DMS53 treated with DMSO at 0.1 percent for 48 hours (cell line): Measurements from ENCODE around the gene RS1.
A peak's percentile ranks its signal among the peaks of the same experiment; 100 is the strongest.

Experiments used
- DNase-seq: peaks from one replicate; lab custom pipeline; 2025; ENCODE audit not compliant: unreplicated experiment; lab: John Stamatoyannopoulos, UW

The RS1 gene

GRCh38 chrX:18668071-18668835 lies 3.7 kb downstream of the RS1 start:
- DNase-seq = no peak

DNA sequence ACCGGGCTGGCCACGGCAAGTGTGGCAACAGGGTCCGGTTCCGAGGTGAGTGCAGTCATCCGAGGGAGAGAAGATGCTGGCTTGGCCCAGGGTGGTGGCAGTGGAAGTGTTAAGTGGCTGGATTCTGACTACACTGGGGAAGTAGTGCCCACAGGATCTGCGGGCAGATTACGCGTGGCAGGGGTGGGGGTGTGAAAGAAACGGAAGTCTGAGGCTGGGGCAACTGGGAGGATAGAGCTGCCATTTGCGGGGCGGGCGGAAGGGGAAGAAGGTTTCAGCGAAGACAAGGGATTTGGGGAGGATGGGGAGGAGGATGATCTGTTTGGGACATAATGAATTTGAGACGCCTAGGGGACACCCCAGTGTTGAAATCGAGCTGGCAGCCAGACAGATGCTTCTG lies 5.3 kb downstream of the RS1 start:
- DNase-seq = no peak

- DNase-seq = no peak
Measured at GRCh38 chrX:18664947-18665346, 7.0 kb downstream of the RS1 start.

DNA sequence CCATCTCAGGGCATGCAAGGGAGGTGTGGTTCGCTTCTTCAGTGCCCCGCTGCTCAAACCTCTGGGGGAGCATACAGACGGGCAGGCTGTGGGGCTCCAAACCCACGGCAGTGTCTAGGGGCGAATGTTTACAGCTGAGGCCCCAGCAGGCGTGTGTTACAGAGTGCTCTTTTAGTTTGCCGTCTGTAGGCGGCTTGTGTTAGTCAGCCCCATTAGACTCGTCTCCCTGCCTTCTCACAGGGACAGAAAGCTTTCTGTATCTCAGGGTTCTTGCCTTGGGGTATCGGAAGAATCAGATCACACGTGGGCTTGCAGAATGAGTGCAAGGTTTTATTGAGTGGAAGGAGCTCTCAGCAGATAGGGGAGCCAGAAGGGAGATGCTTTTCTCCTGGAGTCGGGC lies 10.6 kb downstream of the RS1 start:
- DNase-seq = no peak

- no peak for DNase-seq
Measured at GRCh38 chrX:18654875-18655836, 16.8 kb downstream of the RS1 start.

DNA sequence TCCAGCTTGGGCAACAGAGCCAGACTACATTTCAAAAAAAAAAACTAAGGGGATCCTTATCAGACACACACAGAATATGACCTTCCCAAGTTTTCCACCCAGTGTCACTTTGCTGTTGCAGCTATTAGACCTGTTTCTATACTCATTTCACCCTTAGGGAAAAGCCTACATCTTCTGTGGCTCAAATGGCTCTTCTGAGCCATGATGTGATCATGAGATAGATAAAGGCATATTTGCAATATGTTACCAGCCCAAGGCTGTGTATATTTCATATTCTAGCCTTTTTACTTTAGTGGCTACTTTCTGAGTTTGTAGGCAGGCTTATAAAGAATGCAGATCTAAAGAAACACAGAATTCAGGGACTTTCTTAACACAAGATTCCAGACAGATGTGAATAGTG lies 19.3 kb downstream of the RS1 start:
- DNase-seq = no peak

GRCh38 chrX:18650662-18651061 lies 21.2 kb downstream of the RS1 start:
- DNase-seq = no peak

DNA sequence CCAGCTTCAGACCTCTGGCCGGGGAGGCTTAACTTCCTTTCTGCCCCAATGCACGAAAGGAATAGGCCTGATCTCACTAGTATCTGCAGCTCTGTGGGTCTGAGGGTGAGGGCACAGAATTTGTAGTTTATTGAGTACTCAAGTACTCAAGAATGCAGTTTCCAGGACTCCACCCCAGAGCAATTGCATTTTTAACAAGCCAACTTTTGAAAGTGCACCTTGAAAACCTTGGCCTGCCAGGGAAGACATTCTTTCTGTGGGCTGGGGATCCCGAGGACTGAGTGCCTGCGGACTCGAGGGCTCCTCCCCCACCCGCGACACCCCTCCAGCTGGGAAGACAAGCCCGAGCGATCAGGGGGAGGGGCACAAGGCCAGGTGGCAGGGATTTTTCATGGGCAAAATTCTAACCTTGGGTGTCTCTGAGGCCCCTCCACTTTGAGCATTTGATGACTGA lies 22.4 kb downstream of the RS1 start:
- no peak for DNase-seq

DNA sequence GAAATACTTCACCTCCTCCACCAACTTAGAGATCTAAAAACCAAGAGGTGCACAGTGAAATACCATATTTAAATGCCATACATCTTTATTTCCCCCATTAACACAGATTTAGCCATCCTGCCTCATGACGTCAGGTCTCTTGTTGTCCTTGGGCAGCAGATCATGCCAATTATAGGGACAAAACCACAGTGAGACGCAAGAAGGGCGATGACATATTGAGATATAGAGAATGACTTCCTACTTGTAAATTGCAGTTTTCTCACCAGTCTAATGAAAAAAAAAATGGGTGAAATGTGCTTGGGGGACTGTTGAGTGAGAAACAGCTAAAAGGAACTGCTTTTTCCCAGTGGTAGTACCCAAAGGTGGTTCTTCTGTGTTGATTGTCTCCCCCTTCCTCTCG lies 24.3 kb downstream of the RS1 start:
- no peak for DNase-seq

GRCh38 chrX:18643853-18644252 lies 28.1 kb downstream of the RS1 start:
- no peak for DNase-seq

GRCh38 chrX:18643243-18643642 lies 28.7 kb downstream of the RS1 start:
- DNase-seq = no peak

- no peak for DNase-seq
Measured at GRCh38 chrX:18640686-18641085, 31.2 kb downstream of the RS1 start.

DNA sequence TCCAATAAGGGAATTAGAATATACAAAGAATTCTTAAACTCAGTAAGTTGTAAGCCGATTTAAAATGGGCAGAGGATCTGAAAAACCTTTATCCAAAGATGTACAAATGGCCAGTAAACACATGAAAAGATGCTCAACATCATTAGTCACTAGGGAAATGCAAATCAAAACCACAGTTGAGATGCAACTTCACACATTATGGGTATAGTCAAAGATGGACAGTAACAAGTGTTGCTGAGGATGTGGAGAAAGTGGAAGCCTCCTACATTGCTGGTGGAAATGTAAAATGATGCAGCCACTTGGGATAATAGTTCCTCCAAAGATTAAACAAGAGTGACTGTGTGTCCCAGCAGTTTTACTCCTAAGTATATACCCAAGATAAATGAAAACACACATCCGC lies 32.6 kb downstream of the RS1 start:
- DNase-seq = no peak

- DNase-seq = no peak
Measured at GRCh38 chrX:18638398-18638797, 33.5 kb downstream of the RS1 start.

- no peak for DNase-seq
Measured at GRCh38 chrX:18630934-18631333, 41.0 kb downstream of the RS1 start.

DNA sequence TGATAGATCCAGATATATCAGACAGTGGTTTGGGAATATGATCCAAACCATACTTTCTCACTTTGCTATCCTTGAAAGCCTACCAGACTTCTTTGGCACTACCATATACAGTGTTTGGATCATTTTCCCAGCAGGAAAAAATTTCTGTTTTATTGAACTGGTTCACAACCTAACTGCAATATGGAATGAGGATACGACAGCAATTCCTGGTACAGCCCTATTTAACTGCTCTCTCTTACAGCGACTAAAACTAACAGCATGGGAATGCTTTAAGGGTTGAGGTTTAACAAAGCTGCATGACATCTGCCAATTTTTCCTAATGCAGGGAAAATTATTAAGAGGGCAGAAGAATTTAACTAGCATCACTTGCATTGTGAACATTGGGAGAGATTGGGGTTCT lies 47.3 kb downstream of the RS1 start:
- DNase-seq = no peak

DNA sequence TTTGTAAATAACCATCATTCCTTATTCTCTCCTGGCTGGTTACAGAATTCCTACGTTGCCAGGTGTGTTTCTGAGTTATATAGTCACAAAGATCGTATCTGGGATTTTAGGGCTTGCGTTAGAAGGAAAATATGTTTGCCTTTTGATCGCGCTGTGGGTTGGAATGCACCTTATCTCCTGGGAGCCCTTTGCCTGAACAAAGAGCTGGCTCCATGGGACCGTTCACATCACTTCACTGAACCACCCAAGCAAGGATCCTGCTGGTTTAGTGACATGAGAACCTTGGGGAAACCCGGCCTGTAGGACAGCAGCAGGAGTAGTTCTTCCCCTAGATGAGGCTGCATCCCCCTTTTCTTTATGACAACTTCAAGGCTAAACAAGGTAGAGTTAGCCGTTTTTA lies 51.6 kb downstream of the RS1 start:
- no peak for DNase-seq

GRCh38 chrX:18619288-18619687 lies 52.6 kb downstream of the RS1 start:
- DNase-seq = peak; percentile 14

- peak; percentile 49 for DNase-seq
Measured at GRCh38 chrX:18617407-18617750, 54.5 kb downstream of the RS1 start.

DNA sequence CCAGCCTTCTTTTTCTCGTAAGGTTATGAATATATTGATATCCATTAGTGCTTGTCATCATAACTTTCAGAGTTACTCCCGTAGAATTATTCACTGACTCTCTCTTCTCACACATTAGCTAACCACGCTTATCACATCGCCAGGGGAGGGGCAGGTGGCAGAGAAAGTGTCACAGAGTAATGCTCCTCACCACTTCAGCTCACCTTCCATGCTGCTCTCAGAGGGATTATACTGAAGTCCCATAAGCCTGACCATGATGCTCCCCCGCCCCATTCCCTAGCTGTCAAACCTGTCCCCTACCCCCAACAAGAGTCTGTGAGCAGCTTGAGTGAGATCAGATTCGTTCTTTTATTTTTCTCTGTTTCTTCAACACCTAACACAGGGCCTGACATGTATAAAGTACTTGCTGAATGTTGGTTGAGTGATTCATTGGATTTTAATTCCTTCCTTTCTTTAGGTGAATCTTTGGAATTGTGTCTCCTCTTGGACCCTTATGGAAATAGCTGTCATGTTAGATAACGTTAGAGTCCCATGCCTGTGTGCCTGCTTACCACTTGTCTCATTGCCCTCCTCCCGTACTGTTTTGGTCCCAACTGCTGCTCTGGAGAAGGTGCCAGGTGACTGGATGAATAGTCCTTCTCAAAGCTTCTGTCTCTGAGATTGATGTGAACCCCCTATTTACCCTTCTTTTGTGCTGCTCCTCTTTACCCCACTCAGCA lies 55.1 kb downstream of the RS1 start:
- no peak for DNase-seq

DNA sequence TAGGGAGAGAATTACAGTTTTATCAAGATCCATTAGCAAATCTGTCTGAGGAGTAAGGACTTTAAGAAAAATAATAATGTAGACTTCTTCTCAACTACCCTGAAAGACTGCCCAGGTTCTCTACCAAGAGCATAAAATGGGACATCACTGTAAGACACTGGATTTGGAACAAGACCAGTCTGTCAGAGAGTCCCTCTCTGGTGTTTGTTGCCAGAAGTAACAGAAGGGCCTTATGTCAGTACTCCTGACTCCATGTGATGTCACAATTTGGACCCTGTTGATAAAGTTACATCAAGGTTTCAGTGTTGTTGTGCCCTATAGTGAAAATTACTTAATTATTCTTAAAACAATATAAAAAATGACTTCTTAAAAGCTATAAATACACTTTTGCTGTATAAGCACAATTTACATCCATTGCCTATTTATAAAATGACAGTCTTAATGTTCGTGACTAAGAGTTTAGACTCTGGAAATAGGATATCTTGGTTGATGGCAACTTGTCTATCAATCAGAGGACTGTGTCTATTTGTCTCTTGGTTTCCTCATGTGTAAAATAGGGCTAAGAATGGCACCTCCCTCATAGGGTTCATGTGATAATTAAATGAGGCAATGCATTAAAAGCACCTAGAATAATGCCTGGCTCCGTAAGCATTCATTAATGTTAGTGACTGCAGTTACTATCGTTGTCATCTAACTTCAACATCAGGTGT lies 57.8 kb downstream of the RS1 start:
- DNase-seq = no peak
